SU-DHL-6 (cell line): ENCODE results near the gene RNASE13.

ENCODE experiments used
- H2AFZ ChIP-seq: fragments of 200-600 bp; sonication (generic); 2 replicates; pipeline ENCODE4 v1.6.1; 2014; ENCODE audit warnings: low read depth, mild to moderate bottlenecking, moderate library complexity, mixed read lengths, antibody characterized with exemption, low read length; ENCODE audit not compliant: severe bottlenecking
- H3F3A ChIP-seq: fragments of 200-600 bp; shearing (Covaris generic); 2 replicates; pipeline ENCODE4 v1.6.0; 2016; ENCODE audit warnings: antibody characterized with exemption, mild to moderate bottlenecking; ENCODE audit not compliant: insufficient read depth
- H3K27ac ChIP-seq: fragments of 200-600 bp; sonication (generic); 2 replicates; pipeline ENCODE4 v1.5.1; 2016; ENCODE audit warnings: low read depth, mild to moderate bottlenecking, low read length, moderate library complexity, mixed read lengths
- H3K27me3 ChIP-seq: fragments of 200-600 bp; sonication (generic), shearing (Covaris generic); 2 replicates; pipeline ENCODE4 v1.6.0; 2014; ENCODE audit warnings: mild to moderate bottlenecking, low read length
- H3K36me3 ChIP-seq: fragments of 200-600 bp; sonication (generic); 2 replicates; pipeline ENCODE4 v1.6.1; 2014; ENCODE audit warnings: mild to moderate bottlenecking, low read length, mixed read lengths
- H3K4me2 ChIP-seq: fragments of 300-600, 200-600 bp; shearing (Covaris generic), sonication (generic); 2 replicates; pipeline ENCODE4 v1.6.0; 2014; ENCODE audit warnings: low read length, low read depth, mild to moderate bottlenecking; ENCODE audit not compliant: poor library complexity, severe bottlenecking
- H3K4me3 ChIP-seq: fragments of 200-600 bp; sonication (generic); 2 replicates; pipeline ENCODE4 v1.5.1; 2014; ENCODE audit warnings: antibody characterized with exemption, low read length, mild to moderate bottlenecking, mixed read lengths; ENCODE audit not compliant: insufficient read depth, poor library complexity, severe bottlenecking
- H3K79me2 ChIP-seq: fragments of 200-600 bp; sonication (generic); 2 replicates; pipeline ENCODE4 v1.6.1; 2014; ENCODE audit warnings: mild to moderate bottlenecking, low read length, moderate library complexity; ENCODE audit not compliant: insufficient read depth
- H3K9ac ChIP-seq: fragments of 200-600 bp; sonication (generic); 2 replicates; pipeline ENCODE4 v1.7.0; 2014; ENCODE audit warnings: mild to moderate bottlenecking, low read length
- H3K9me2 ChIP-seq: fragments of 200-600 bp; sonication (generic); replicated peaks from 2 replicates; pipeline ENCODE4 v1.6.1; 2014; ENCODE audit warnings: low read length; ENCODE audit not compliant: insufficient read depth
- H3K9me3 ChIP-seq: fragments of 200-600 bp; sonication (generic); 2 replicates; pipeline ENCODE4 v1.6.1; 2014; ENCODE audit warnings: low read length, mixed read lengths; ENCODE audit not compliant: insufficient read depth
- H4K20me1 ChIP-seq: fragments of 200-600 bp; sonication (generic); 2 replicates; pipeline ENCODE4 v1.6.1; 2014; ENCODE audit warnings: low read depth, mild to moderate bottlenecking, antibody characterized with exemption, low read length, moderate library complexity, mixed read lengths
- CTCF ChIP-seq: fragments of 200-600 bp; sonication (generic); IDR thresholded peaks from one replicate; pipeline ENCODE4 v1.5.1; 2017; ENCODE audit warnings: antibody characterized with exemption, mild to moderate bottlenecking, low read length, moderate library complexity; ENCODE audit not compliant: insufficient read depth, poor library complexity, severe bottlenecking
- EZH2phosphoT487 ChIP-seq: fragments of 200-600 bp; sonication (generic), shearing (Covaris generic); conservative IDR thresholded peaks from 2 replicates; pipeline ENCODE4 v1.6.1; 2018; ENCODE audit warnings: mild to moderate bottlenecking, antibody characterized with exemption, low read length, moderate library complexity, mixed read lengths

RNASE13 gene

GRCh38 chr14:21030531-21030930, 4.1 kb downstream of the RNASE13 start:
- Histone ChIP-seq H3K79me2 (no peaks in the 10 kb centered on the region), H3K9ac (no peak overlapping the region), H3K27ac (no peak overlapping the region), H2AFZ (no peak overlapping the region), H3K9me2 (no peaks in the 10 kb centered on the region), H3K9me3 (no peaks in the 10 kb centered on the region), H4K20me1 (no peaks in the 10 kb centered on the region), H3K4me3 (no peak overlapping the region), H3K4me2 (no peak overlapping the region), H3K27me3 (no peaks in the 10 kb centered on the region), H3K36me3 (no peaks in the 10 kb centered on the region), H3F3A (no peaks in the 10 kb centered on the region)
- TF ChIP-seq CTCF: no peak
- TF ChIP-seq EZH2phosphoT487: no peak

GRCh38 chr14:21029917-21030316, 4.7 kb downstream of the RNASE13 start, which contains the start of gene TPPP2:
TSS of gene TPPP2 (plus strand) at chr14:21030217. CDS start at chr14:21030582, 365 bp downstream.
- Histone ChIP-seq H3K9me2 (no peaks in the 10 kb centered on the region), H3K4me3 (no peak within 1 kb of the TSS), H3K27ac (no peak within 1 kb of the TSS), H2AFZ (no peak within 1 kb of the TSS), H3K36me3 (no peaks in the 10 kb centered on the region), H3K4me2 (no peak within 1 kb of the TSS), H3K27me3 (no peaks in the 10 kb centered on the region), H3K9me3 (no peaks in the 10 kb centered on the region), H4K20me1 (no peaks in the 10 kb centered on the region), H3K9ac (no peak within 1 kb of the TSS), H3F3A (no peaks in the 10 kb centered on the region), H3K79me2 (no peaks in the 10 kb centered on the region)
- TF ChIP-seq EZH2phosphoT487 (no peak), CTCF (no peak)

GRCh38 chr14:21026988-21027315, 7.7 kb downstream of the RNASE13 start:
- H3K36me3 ChIP-seq: no peaks in the 10 kb centered on the region
- no peak for TF ChIP-seq CTCF
- TF ChIP-seq EZH2phosphoT487: no peak
- no peak overlapping the region for H2AFZ ChIP-seq
- H3F3A ChIP-seq: no peaks in the 10 kb centered on the region
- no peaks in the 10 kb centered on the region for H4K20me1 ChIP-seq
- no peak overlapping the region for H3K4me2 ChIP-seq
- H3K4me3 ChIP-seq: no peak overlapping the region
- no peak overlapping the region for H3K27ac ChIP-seq
- H3K9ac ChIP-seq: no peak overlapping the region
- no peaks in the 10 kb centered on the region for H3K9me3 ChIP-seq
- H3K9me2 ChIP-seq: no peaks in the 10 kb centered on the region
- H3K79me2 ChIP-seq: no peaks in the 10 kb centered on the region
- H3K27me3 ChIP-seq: no peaks in the 10 kb centered on the region
